GM19193 (cell line): ENCODE results near the gene FAM163B.

Experiments
- POLR2A ChIP-seq: IDR thresholded peaks from 4 replicates; pipeline ENCODE4 v1.6.1; 2011; ENCODE audit not compliant: insufficient read depth, insufficient read length; ENCODE audit errors: extremely low read depth

FAM163B gene

DNA sequence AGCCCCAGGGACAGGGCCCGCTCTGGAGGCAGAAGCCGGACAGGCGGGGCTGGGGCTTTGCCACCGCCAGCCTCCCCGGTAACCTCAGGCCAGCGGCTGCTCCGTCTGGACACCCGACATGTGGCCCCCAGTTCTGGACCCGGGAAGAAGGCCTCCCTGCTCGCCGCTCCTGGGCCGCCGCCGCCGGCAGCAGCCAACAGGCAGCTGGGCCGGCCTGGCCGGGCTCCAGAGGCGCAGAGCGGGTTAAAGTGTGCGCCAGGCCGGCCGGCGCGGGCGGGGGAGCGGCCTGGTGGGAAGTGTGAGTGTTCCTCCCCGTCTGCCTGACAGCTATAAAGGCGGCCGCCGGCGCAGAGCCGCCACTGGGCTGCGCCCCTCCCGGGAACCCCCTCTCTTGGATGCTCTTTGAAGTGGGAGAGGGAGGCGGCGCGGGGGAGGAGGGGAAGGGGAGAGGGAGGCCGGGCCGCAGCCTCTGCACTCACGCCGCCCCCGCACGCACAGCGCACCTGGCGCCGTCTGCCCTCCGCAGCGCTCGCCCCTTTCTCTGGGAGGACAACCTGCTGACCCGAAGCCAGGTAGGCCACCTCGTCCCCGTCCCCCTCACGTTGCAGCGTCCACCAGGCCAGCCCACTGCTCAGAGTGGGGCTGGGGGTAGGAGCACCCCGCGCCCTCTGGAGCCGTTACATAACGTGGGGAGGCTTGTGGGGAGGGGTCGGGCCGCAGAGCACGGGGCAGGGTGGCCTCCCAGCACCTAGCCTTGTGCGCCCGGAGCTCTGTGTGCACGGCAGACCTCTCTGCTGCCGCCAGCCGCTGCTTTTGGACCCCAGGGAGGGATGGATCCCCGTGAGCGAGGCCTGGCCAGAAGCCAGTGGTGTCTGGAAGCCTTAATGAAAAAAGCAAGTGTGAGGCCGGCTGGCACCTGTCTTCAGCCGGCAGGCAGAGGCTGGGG is 74.6 kb downstream of the FAM163B start, which contains the start of gene ADAMTSL2:
ADAMTSL2 (plus strand) TSS at position 359 of the 946 bp plus-strand sequence. CDS start 2,009 bp downstream, outside the sequence.
- TF ChIP-seq POLR2A: no peak

DNA sequence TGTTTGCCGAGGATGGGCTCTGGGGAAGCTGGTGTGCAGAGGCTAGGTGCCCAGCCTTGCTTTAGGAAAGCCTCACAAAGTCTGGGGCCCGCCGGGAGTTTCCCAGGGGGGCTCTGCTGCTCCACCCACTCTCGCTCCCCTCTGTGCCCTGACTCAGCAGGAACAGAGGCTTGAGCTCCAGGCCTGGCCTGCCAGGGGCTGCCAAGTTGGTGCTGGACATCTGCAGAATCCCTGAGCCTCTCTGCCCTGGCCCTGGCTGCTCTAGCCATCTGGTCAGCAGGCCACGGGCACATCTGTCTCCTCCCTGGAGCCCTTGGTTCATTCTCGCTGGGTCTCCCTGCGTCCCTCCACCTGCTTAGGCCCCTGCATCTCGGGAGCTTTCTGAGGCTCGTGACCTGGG is 75.3 kb downstream of the FAM163B start:
- TF ChIP-seq POLR2A: no peak

DNA sequence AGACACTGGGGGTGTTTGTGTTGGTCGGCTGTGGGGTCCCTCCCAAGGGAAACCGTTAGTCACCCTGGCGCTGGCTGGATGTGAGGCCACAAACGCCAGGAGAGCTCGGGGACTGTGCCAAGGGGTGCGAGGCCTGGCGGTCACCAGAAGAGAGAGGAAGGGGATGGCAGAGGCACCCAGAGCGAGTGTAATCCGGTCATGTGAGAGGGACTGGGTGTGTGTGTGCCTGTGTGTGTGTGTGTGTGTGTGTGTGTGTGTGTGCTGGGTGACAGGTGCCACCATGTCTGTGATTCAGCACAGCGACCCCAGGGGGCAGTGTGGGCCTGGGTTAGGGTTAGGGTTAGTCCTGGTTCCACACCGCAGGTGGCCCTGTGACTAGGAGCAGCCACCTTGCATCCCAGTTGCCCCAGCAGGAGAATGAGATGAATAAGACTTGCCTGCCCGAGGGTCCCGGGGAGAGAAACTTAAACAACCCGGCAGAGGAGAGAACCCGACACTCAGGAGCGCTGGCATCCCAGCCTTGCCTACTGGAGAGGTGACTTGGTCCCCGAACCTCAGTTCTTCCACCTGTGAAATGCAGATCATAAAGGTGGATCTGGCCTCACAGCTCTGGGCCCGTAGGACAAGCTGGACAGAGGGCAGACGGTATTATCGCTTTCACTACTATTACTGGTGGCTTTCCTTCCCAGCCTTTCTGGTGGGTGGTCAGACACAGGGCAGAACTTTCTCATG is 76.1 kb downstream of the FAM163B start:
- TF ChIP-seq POLR2A: no peak

DNA sequence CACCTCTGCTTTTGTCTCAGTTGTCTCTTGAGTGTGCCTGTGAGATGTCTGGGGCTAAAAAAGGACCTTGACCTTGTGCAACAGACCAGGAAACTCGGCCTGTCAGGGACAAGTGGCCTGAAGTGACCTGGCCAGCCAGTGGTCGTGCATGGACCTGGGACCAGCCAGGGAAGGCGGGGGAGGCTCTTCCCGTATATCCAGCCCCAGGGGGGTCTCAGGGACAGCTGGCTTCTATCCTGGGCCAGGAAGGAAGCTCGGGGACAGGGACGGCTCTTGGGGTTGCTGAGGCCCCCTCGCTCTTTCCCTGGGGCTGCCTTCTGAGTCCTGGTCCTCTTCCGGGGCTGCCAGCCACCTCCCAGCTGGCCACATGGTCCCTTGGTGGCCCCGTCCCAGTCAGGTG is 77.9 kb downstream of the FAM163B start:
- no peak for TF ChIP-seq POLR2A

DNA sequence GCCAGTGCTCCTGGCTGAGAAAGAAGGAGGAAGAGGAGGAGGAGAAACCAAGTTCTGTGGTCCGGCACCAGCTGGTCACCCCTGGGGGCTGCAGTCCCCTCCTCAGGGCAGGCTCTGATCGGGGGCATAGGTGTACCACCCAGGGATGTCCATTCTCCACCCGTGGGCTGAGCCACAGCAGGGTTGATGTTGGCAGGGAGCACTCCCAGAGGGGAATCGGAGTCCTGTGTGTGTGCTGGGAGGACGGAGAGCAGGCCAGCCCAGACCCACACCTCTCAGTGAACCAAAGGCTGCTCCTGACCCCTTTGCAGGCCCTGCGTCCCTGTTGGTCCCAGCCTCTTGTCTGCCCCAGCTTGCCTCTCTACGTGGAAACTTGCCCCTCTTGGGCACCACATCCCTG is 79.3 kb downstream of the FAM163B start:
- no peak for TF ChIP-seq POLR2A

DNA sequence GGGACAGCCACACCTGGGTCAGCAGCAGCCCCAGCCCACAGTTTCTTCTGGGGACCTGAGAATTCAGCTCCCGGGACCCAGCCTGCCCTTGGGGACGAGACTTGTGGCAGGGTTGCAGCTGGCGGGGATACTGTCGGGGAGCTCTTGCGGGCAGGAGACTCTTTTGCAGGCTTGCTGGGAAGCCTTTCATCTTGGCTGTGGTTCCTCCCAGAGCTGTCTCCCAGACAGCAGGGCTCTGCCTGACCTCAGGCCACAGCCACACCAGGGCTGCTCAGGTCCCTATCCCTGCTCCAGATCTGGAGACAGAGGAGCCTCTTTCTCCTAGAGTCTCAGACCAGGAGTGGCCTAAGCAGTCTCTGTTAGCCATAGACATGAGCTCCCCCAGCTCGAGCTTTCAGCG is 79.7 kb downstream of the FAM163B start:
- TF ChIP-seq POLR2A: no peak

DNA sequence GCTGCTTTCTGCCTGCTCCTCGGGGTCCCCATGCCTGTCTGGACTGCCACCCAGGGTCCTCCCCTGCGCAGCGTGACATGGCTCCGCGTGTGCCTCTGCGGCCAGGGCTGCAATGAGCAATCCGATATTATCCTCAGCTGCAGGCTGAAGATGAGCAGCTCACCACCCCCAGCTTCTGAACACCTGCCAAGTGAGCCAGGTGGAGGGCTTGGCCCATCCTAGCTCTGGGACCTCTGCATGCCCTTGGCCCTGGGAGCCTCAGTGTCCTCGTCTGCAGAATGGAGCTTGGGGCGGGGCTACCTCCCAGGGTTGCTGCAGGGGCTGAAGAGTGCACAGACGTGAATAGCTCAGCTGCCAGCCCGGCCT is 80.3 kb downstream of the FAM163B start:
- TF ChIP-seq POLR2A: no peak

DNA sequence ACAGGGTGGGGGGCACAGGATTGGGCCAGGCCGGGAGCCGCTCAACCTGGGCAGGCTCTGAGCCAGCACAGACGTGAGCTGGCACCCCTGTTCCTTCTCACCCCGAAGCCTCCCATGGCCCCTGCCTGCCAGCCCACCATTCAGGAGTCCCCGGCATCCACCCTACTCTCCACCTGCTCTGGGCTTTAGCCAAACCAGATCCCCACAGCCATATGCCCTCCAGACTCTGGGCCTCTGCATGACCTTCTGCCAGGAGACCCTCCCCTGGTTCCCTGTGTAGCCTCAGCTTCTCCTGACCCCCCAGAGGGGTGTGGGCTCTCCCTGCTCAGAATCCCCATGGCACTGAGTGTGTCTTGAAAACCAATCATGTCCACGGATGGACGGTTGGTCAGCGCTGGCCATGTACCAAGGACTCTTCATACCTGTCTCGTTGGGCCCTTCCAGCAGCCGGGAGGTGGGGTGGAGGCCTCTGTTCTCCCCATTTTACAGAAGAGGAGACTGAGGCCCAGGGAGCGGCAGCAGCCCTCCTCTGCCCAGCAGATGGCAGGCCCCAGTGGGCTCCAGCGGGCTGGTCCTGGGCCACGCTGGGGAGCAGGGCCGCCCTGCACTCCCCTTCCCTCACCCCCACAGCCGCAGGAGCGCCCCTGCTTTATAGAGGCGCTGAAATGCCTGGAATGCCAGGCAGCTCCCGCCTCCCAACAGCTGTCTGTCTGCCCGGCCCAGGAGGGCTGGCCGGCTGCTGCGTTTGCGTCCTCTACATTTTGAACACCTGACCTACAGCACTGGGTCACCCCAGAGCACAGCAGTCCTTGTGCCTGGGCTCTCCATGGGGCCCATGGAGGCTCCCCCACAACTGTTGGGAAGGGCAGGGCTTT is 81.0 kb downstream of the FAM163B start:
- no peak for TF ChIP-seq POLR2A

DNA sequence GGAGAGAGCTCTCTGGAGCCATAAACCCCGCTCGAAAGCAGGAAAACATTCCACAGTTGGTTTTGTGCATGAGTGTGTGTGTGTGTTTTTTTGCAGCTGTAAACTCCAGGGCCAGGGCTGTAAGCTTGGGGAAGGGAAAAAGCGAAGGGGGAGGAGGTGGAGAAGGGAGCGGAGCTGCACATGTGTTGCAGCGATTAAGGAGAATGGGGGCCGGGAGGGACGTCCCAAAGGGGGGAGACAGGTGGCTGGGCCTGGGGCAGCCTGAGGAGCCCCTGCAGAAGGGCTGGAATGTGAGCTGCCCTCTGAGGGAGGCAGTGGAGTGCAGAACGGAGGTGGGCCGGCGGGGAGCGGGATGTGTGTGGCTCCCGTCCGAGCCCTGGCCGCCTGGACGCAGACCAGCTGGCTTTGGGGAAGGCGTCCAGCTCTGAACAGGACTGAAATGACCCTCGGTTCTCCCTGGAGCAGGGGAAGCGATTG is 81.7 kb downstream of the FAM163B start:
- no peak for TF ChIP-seq POLR2A
